Small intestine (tissue), 7 donors: ENCODE measurements around the gene MB21D2. TPM values are rescaled to one million over a fixed set of nuclear protein-coding genes. Genes with fewer than 3 reads are reported as not detected.
A peak's percentile ranks its signal among the peaks of the same experiment; 100 is the strongest.

Experiments used
- DNase-seq, 2 donors: peaks; one replicate each; pipeline versions ENCODE4 v3.0.0 to v3.0.0-alpha.2; 2013
- FAIRE-seq: peaks from 2 replicates; lab custom pipeline; 2012; peaks lifted over from hg19 to GRCh38; lab: Jason Lieb, UNC
- H3K27ac ChIP-seq, 3 donors: one replicate each; pipeline ENCODE4 v1.5.1; 2013; ENCODE audit warnings: low read length in 2 of 3, mild to moderate bottlenecking in 2 of 3, control low read depth in 1 of 3, inconsistent platforms in 1 of 3, low read depth in 1 of 3, moderate library complexity in 1 of 3
- H3K27me3 ChIP-seq, 3 donors: one replicate each; pipeline ENCODE4 v1.6.1; 2013; ENCODE audit warnings: low read length in 3 of 3, inconsistent platforms in 1 of 3; ENCODE audit not compliant: control insufficient read depth in 3 of 3, insufficient read depth in 3 of 3
- H3K36me3 ChIP-seq, 3 donors: one replicate each; pipeline ENCODE4 v1.6.1; 2013; ENCODE audit warnings: low read length in 3 of 3, inconsistent platforms in 1 of 3, low read depth in 1 of 3, mild to moderate bottlenecking in 1 of 3, moderate library complexity in 1 of 3; ENCODE audit not compliant: control insufficient read depth in 3 of 3, insufficient read depth in 2 of 3
- H3K4me1 ChIP-seq, 3 donors: one replicate each; pipeline ENCODE4 v1.6.1; 2013; ENCODE audit warnings: low read length in 2 of 3, inconsistent platforms in 1 of 3, low read depth in 1 of 3, mild to moderate bottlenecking in 1 of 3, moderate library complexity in 1 of 3; ENCODE audit not compliant: control insufficient read depth in 3 of 3, insufficient read depth in 2 of 3
- H3K4me3 ChIP-seq, 3 donors: one replicate each; pipeline ENCODE4 v1.5.1; 2013; ENCODE audit warnings: low read length in 3 of 3, control low read depth in 1 of 3, inconsistent platforms in 1 of 3, low read depth in 1 of 3, mild to moderate bottlenecking in 1 of 3, moderate library complexity in 1 of 3
- H3K9me3 ChIP-seq, 2 donors: one replicate each; pipeline ENCODE4 v1.6.1; 2013; ENCODE audit warnings: low read depth in 1 of 2, low read length in 1 of 2; ENCODE audit not compliant: control insufficient read depth in 2 of 2, insufficient read depth in 1 of 2
- WGBS, 3 donors: extraction: QIAGEN DNeasy Blood & Tissue Kit; methylation state at CpG; one replicate each; pipeline ENCODE4 v1.1.7; 2013; 5-methylcytosine and 5-hydroxymethylcytosine counted together
- polyA plus RNA-seq, 4 donors: library from polyadenylated mRNA; stranded (reverse) in 3 of 4; unstranded in 1 of 4; fragments of 200-250 nt in 3 of 4; fragments of 120-200 nt in 1 of 4; gene quantifications; one replicate each; pipeline versions ENCODE4 v1.2.1 to v1.2.3, GENCODE V29; 2013
- donor health status: healthy with polysubstance abuse.
- donor health status: control.
- donor health status: control.
- donor health status: Bipolar disorder and iron deficiency.
- donor health status: healthy.

Gene MB21D2
- polyA plus RNA-seq, 4 donors, result 4.9 to 16.6 (median 13.6) TPM

DNA sequence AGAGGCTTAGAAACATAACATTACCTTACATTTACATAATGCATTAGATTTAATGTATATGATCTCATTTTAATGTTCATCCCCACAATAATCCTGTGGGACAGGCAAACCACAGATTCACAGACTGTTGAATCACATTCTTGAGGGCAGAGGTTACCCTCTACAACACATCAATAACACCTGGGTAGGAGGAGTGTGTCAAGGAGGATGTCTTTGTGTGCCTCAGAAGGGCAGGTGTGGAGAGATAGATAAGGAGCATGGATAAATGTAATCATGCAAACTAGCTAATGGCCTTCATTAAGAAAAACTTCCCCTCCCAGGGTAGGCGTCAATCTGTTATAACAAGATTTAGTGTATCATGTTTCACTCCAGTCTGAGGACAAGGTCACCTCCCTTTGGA, 12.9 kb upstream of the MB21D2 start:
- whole genome bisulfite sequencing, 3 donors, result 16 to 64% (median 44%) methylated on average over 1 of the region's 1 CpG
- peak in 1 of 2 donors; percentile 51 for DNase-seq
- Histone ChIP-seq H3K4me3 (no peak overlapping the region), H3K9me3 (no peaks in the 10 kb centered on the region), H3K27ac (no peak overlapping the region), H3K27me3 (no peaks in the 10 kb centered on the region), H3K36me3 (no peaks in the 10 kb centered on the region), H3K4me1 (no peaks in the 10 kb centered on the region)
- FAIRE-seq, result no peak

DNA sequence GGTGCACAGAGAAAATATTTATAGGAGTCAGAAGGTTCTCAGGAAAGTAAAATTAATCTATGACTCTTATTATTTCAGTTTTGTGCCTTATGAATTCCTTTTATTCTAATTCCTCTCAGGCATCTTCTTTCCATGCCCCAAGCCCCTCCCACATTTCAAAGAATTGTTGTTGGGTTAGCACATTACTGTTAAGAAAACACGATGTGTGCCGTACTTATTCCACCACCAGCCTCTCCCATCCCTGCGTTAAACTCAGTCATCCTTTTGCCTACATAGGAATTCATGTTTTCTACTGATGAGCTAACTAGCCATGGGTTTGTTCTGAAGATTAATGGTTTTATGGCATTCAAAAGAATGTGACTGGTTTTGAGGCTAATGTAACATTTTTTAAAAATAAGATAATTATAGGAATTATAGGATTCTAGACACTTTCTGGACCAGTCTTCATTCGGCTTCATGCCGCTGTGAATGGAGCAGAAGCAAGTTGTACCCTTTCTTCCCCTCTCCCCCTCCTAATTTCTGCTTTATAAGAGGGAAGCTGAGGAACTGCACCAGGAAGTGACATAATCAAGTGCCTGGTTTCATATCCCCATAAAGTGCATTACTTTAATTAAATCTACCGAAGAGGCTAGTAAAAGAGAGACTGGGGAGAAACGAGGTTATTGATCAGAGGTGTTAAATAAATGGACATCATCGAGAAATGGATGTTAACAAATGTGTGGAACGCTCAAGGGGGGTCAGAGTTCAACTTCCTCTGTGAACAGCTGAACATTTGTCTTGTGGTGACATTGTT, 12.3 kb upstream of the MB21D2 start:
- Histone ChIP-seq H3K27me3 (no peaks in the 10 kb centered on the region), H3K27ac (no peak overlapping the region), H3K9me3 (no peaks in the 10 kb centered on the region), H3K4me3 (no peak overlapping the region), H3K4me1 (no peaks in the 10 kb centered on the region), H3K36me3 (no peaks in the 10 kb centered on the region)
- 54 to 65% (median 54%) methylated on average over 9 of the region's 9 CpGs for WGBS, 3 donors
- FAIRE-seq, result no peak
- no peak for DNase-seq

DNA sequence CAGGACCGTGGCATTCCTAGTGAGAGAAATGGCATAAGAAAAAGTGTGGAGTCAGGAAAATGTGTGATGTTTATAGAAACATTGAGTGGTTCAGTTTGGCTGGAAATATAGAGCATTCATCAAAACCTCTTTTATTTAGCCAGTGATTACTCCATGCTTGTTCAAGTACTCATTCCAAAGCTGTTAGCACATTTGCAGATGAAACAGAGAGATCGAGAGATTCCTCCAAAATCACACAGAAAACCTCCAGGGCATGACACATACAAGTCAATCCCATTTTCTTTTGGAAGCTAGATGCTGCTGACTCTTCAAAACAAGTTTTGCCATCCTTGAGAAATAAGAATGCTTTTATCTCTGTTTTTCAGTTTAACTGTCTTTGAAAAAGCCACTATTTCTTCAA, 11.5 kb upstream of the MB21D2 start:
- DNase-seq (no peak), FAIRE-seq (no peak)
- no peaks in the 10 kb centered on the region for H3K27me3 ChIP-seq
- no peak overlapping the region for H3K4me3 ChIP-seq
- no peak overlapping the region for H3K27ac ChIP-seq
- H3K36me3 ChIP-seq, result no peaks in the 10 kb centered on the region
- no peaks in the 10 kb centered on the region for H3K4me1 ChIP-seq
- 41 to 46% (median 42%) methylated on average over 2 of the region's 2 CpGs for WGBS, 3 donors
- H3K9me3 ChIP-seq, result no peaks in the 10 kb centered on the region

DNA sequence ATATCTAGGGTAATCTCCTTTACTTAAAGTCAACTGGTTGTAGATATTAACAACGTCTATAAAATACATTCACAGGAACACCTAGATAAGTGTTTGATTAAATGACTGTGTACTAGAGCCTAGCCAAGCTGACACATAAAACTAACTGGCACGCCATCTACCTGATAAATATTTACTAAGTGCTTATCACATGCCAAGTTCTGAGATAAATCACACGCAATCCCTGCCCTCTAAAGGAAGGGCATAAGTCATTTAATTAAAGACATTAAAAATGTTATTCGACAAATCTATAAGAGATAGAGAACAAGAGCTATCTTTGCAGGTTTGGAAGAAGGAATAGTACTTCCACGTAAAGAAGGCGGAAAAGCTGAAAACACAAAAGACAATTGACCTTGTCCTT, 11.1 kb upstream of the MB21D2 start:
- DNase-seq, result peak in 1 of 2 donors; percentile 86
- no peaks in the 10 kb centered on the region for H3K9me3 ChIP-seq
- no peaks in the 10 kb centered on the region for H3K36me3 ChIP-seq
- no peak overlapping the region for H3K4me3 ChIP-seq
- H3K4me1 ChIP-seq, result no peaks in the 10 kb centered on the region
- H3K27me3 ChIP-seq, result no peaks in the 10 kb centered on the region
- WGBS, 3 donors, result 13 to 48% (median 22%) methylated on average over 6 of the region's 6 CpGs
- peak; percentile 41 for FAIRE-seq
- no peak overlapping the region for H3K27ac ChIP-seq

GRCh38 chr3:192928016-192928415, 10.4 kb upstream of the MB21D2 start:
- Histone ChIP-seq H3K27me3 (no peaks in the 10 kb centered on the region), H3K36me3 (no peaks in the 10 kb centered on the region), H3K4me3 (no peak overlapping the region), H3K4me1 (no peaks in the 10 kb centered on the region), H3K9me3 (no peaks in the 10 kb centered on the region), H3K27ac (no peak overlapping the region)
- FAIRE-seq (no peak), DNase-seq (no peak)

- H3K27ac ChIP-seq, result no peak overlapping the region
- WGBS, 3 donors, result 85 to 87% (median 86%) methylated on average over 3 of the region's 3 CpGs
- H3K36me3 ChIP-seq, result no peaks in the 10 kb centered on the region
- no peak overlapping the region for H3K4me3 ChIP-seq
- H3K27me3 ChIP-seq, result no peaks in the 10 kb centered on the region
- peaks cover 0 to 2% (median 0%) of the 10 kb centered on the region in 3 donors for H3K4me1 ChIP-seq
- H3K9me3 ChIP-seq, result no peaks in the 10 kb centered on the region
- no peak for FAIRE-seq
- DNase-seq, result no peak
These were observed 9.4 kb upstream of the MB21D2 start for GRCh38 chr3:192927016-192927415.

- DNase-seq (peak; percentile 48 to 70), FAIRE-seq (no peak)
- no peaks in the 10 kb centered on the region for H3K36me3 ChIP-seq
- no peaks in the 10 kb centered on the region for H3K27me3 ChIP-seq
- no peak overlapping the region for H3K27ac ChIP-seq
- H3K4me1 ChIP-seq, result peaks cover 0 to 10% (median 4%) of the 10 kb centered on the region in 3 donors
- 15 to 61% (median 40%) methylated on average over 2 of the region's 2 CpGs for WGBS, 3 donors
- no peaks in the 10 kb centered on the region for H3K9me3 ChIP-seq
- no peak overlapping the region for H3K4me3 ChIP-seq
These were observed 6.1 kb upstream of the MB21D2 start for GRCh38 chr3:192923731-192924130.

DNA sequence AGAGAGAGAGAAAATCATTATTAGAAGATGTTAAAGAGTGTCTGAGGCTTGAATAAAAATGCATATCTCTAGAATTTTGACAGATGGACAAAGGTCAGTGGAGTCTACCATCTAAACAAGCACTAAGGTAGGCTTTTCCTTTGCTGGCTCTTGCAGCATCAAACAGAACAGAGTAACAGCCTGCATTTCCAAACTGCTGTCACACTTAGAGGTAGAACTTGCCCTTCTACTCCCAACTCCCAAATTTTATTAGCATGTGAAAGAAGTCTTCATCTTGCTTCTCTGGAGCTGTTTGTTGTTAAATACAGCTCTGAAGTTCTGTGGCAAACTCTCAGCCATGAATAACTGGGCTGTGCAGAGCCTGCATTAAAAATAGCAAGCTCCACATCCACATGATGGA, 4.1 kb upstream of the MB21D2 start:
- Histone ChIP-seq H3K36me3 (no peaks in the 10 kb centered on the region), H3K4me1 (peaks cover 0 to 14% (median 5%) of the 10 kb centered on the region in 3 donors), H3K27me3 (no peaks in the 10 kb centered on the region), H3K4me3 (no peak overlapping the region), H3K9me3 (no peaks in the 10 kb centered on the region), H3K27ac (no peak overlapping the region)
- FAIRE-seq, result no peak
- DNase-seq, result no peak

DNA sequence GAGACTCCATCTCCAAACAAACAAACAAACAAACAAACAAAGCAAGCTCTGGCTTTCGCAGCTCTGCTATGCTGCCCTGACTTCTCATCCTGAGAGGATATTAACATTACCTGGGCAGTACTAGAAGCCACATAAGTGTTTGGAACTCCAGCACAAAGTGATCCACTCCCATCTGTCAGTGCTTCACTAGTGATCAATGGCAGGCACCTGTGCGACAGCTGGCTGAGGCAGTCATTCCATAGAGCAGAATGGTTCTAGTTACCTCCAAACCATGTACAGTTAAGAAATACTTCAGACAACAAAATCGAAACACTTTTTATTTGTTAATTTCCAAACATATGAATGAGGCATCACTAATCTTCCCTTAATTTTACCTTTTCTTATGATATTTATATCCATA, 2.8 kb upstream of the MB21D2 start:
- Histone ChIP-seq H3K36me3 (no peaks in the 10 kb centered on the region), H3K4me1 (peaks cover 4 to 14% (median 5%) of the 10 kb centered on the region in 3 donors), H3K27me3 (no peaks in the 10 kb centered on the region), H3K27ac (no peak overlapping the region), H3K4me3 (no peak overlapping the region), H3K9me3 (no peaks in the 10 kb centered on the region)
- DNase-seq, result no peak
- WGBS, 3 donors, result 89 to 95% (median 95%) methylated on average over 3 of the region's 3 CpGs
- no peak for FAIRE-seq
